Glutamatergic neuron (in vitro differentiated cells): ENCODE data around the gene NTRK2. TPM values are rescaled to one million over a fixed set of nuclear protein-coding genes. Genes with fewer than 3 reads are reported as not detected.

Source experiments
- DNase-seq: peaks from one replicate; pipeline ENCODE4 v3.0.0; 2022
- H3K27ac Mint-ChIP-seq: one replicate; pipeline ENCODE4 v1.8.0; 2020; ENCODE audit warnings: mild to moderate bottlenecking, mixed read lengths, inconsistent platforms; ENCODE audit not compliant: unreplicated experiment
- H3K27me3 Mint-ChIP-seq: one replicate; pipeline ENCODE4 v1.8.0; 2020; ENCODE audit warnings: mild to moderate bottlenecking, moderate library complexity, mixed read lengths, inconsistent platforms; ENCODE audit not compliant: unreplicated experiment
- H3K36me3 Mint-ChIP-seq: one replicate; pipeline ENCODE4 v1.8.0; 2020; ENCODE audit warnings: mild to moderate bottlenecking, mixed read lengths, inconsistent platforms; ENCODE audit not compliant: unreplicated experiment
- H3K4me1 Mint-ChIP-seq: one replicate; pipeline ENCODE4 v1.8.0; 2020; ENCODE audit warnings: mild to moderate bottlenecking, low read depth, mixed read lengths, inconsistent platforms; ENCODE audit not compliant: unreplicated experiment
- H3K4me3 Mint-ChIP-seq: one replicate; pipeline ENCODE4 v1.8.0; 2020; ENCODE audit warnings: mild to moderate bottlenecking, mixed read lengths, inconsistent platforms; ENCODE audit not compliant: unreplicated experiment
- H3K9me3 Mint-ChIP-seq: one replicate; pipeline ENCODE4 v1.8.0; 2020; ENCODE audit warnings: mild to moderate bottlenecking, moderate library complexity, mixed read lengths, inconsistent platforms; ENCODE audit not compliant: unreplicated experiment
- CTCF ChIP-seq: fragments of 200-600 bp; sonication (generic); IDR thresholded peaks from one replicate; pipeline ENCODE4 v1.5.0; 2021; ENCODE audit not compliant: partially characterized antibody, unreplicated experiment
- total RNA-seq: library from RNA; stranded (reverse); fragmentation: NEBNext Ultra II Directional; extraction: Animal tissue kit (Norgen Biotek cat#: 25700); gene quantifications from one replicate; pipeline ENCODE4 v1.2.1, GENCODE V29; 2021; ENCODE audit not compliant: unreplicated experiment

The NTRK2 gene
- total RNA-seq, 1 donor from 2014 or later, result 2.1 TPM

GRCh38 chr9:84670138-84671041 is 861 bp downstream of the NTRK2 start:
- Mint-ChIP-seq H3K27me3 (peaks cover 7% of the 10 kb centered on the region), H3K4me1 (peaks cover 4% of the 10 kb centered on the region), H3K27ac (no peak overlapping the region), H3K9me3 (peaks cover 5% of the 10 kb centered on the region), H3K4me3 (peak overlapping the region; percentile 78), H3K36me3 (no peaks in the 10 kb centered on the region)
- DNase-seq, result peak; percentile 46
- TF ChIP-seq CTCF, result peak; percentile 5

- Mint-ChIP-seq H3K27ac (no peak overlapping the region), H3K27me3 (peaks cover 7% of the 10 kb centered on the region), H3K36me3 (no peaks in the 10 kb centered on the region), H3K4me1 (peaks cover 4% of the 10 kb centered on the region), H3K9me3 (peaks cover 5% of the 10 kb centered on the region), H3K4me3 (peak overlapping the region; percentile 26)
- TF ChIP-seq CTCF, result no peak
- no peak for DNase-seq
Measured at GRCh38 chr9:84671586-84672521, 2.3 kb downstream of the NTRK2 start.

- no peaks in the 10 kb centered on the region for H3K36me3 Mint-ChIP-seq
- peaks cover 3% of the 10 kb centered on the region for H3K9me3 Mint-ChIP-seq
- H3K4me1 Mint-ChIP-seq, result peaks cover 4% of the 10 kb centered on the region
- DNase-seq, result no peak
- H3K27me3 Mint-ChIP-seq, result peaks cover 7% of the 10 kb centered on the region
- H3K27ac Mint-ChIP-seq, result no peak overlapping the region
- TF ChIP-seq CTCF, result no peak
- no peak overlapping the region for H3K4me3 Mint-ChIP-seq
Measured at GRCh38 chr9:84673806-84674205, 4.3 kb downstream of the NTRK2 start.

- H3K27ac Mint-ChIP-seq, result no peak overlapping the region
- peaks cover 1% of the 10 kb centered on the region for H3K27me3 Mint-ChIP-seq
- no peaks in the 10 kb centered on the region for H3K36me3 Mint-ChIP-seq
- TF ChIP-seq CTCF, result no peak
- no peaks in the 10 kb centered on the region for H3K9me3 Mint-ChIP-seq
- DNase-seq, result no peak
- no peak overlapping the region for H3K4me3 Mint-ChIP-seq
- no peaks in the 10 kb centered on the region for H3K4me1 Mint-ChIP-seq
Measured at GRCh38 chr9:84677080-84677479, 7.6 kb downstream of the NTRK2 start.
